Activated CD8-positive, alpha-beta T cell treated with anti-CD3 and anti-CD28 coated beads for 36 hours (primary cell): ENCODE results near the gene GCSAM. TPM values are rescaled to one million over a fixed set of nuclear protein-coding genes. Genes with fewer than 3 reads are reported as not detected.
"Not testable (repeated sequence)": the region's sequence is repeated elsewhere in the genome, so short reads cannot be mapped to it uniquely, and the experiment has no call there.

ENCODE experiments used
- ATAC-seq: fragments of 200-7000 bp; cut with Tn5 transposase; one replicate; pipeline ENCODE4 v1.10.0; 2021; ENCODE audit warnings: mild to moderate bottlenecking, moderate library complexity
- CTCF ChIA-PET: fragments of 350-600 bp; sonication (Branson Sonifier 250); formaldehyde crosslinking; loops from one replicate; lab custom pipeline; 2021; ENCODE audit warnings: antibody characterized with exemption; lab: Charles Lee
- POLR2A ChIA-PET: fragments of 350-600 bp; sonication (Branson Sonifier 250); formaldehyde crosslinking; loops from one replicate; lab custom pipeline; 2021; ENCODE audit warnings: antibody characterized with exemption; lab: Charles Lee
- DNase-seq: peaks from one replicate; pipeline ENCODE4 v3.0.0-alpha.2; 2020
- H3K27ac Mint-ChIP-seq: one replicate; pipeline ENCODE4 v1.8.0; 2021; ENCODE audit warnings: mild to moderate bottlenecking, mixed read lengths
- H3K27me3 Mint-ChIP-seq: one replicate; pipeline ENCODE4 v1.8.0; 2021; ENCODE audit warnings: mixed read lengths
- H3K36me3 Mint-ChIP-seq: one replicate; pipeline ENCODE4 v1.8.0; 2021; ENCODE audit warnings: low read depth, mixed read lengths
- H3K4me1 Mint-ChIP-seq: one replicate; pipeline ENCODE4 v1.8.0; 2021; ENCODE audit warnings: low read depth, mixed read lengths
- H3K4me3 Mint-ChIP-seq: one replicate; pipeline ENCODE4 v1.8.0; 2021; ENCODE audit warnings: mild to moderate bottlenecking, moderate library complexity, mixed read lengths
- H3K9me3 Mint-ChIP-seq: one replicate; pipeline ENCODE4 v1.8.0; 2021; ENCODE audit warnings: mixed read lengths
- intact Hi-C: fragments of 100-400 bp; cut with micrococcal nuclease; formaldehyde crosslinking; loops from one replicate; pipeline ENCODE4 v1.10.0; 2022
- microRNA-seq: library from miRNA; unstranded; fragments of <30 nt; microRNA quantifications from one replicate; pipeline ENCODE4 v1.2.0, GENCODE V29; 2022; ENCODE audit warnings: borderline microRNAs expressed, borderline replicate concordance
- total RNA-seq, 2 experiments: library from RNA; stranded (reverse); gene quantifications; one replicate each; pipeline ENCODE4 v1.2.3, GENCODE V29; 2021
- TF ChIP-seq, protein P1 (sequence below): fragments of 200-600 bp; IDR thresholded peaks from one replicate; pipeline ENCODE4 v1.8.0; 2022; ENCODE audit warnings: antibody characterized with exemption, mild to moderate bottlenecking

GCSAM gene
- total RNA-seq, 2 experiments from 2014 or later = 9.9 to 12.9 TPM

- TF ChIP-seq, protein P1, sequence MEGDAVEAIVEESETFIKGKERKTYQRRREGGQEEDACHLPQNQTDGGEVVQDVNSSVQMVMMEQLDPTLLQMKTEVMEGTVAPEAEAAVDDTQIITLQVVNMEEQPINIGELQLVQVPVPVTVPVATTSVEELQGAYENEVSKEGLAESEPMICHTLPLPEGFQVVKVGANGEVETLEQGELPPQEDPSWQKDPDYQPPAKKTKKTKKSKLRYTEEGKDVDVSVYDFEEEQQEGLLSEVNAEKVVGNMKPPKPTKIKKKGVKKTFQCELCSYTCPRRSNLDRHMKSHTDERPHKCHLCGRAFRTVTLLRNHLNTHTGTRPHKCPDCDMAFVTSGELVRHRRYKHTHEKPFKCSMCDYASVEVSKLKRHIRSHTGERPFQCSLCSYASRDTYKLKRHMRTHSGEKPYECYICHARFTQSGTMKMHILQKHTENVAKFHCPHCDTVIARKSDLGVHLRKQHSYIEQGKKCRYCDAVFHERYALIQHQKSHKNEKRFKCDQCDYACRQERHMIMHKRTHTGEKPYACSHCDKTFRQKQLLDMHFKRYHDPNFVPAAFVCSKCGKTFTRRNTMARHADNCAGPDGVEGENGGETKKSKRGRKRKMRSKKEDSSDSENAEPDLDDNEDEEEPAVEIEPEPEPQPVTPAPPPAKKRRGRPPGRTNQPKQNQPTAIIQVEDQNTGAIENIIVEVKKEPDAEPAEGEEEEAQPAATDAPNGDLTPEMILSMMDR = no peak
- peaks cover 31% of the 10 kb centered on the region for H3K4me1 Mint-ChIP-seq
- ATAC-seq (no peak), DNase-seq (no peak)
- intact Hi-C loops = no loop called here
- no peak overlapping the region for H3K27ac Mint-ChIP-seq
- POLR2A ChIA-PET = no interaction called here
- H3K36me3 Mint-ChIP-seq = peaks cover 6% of the 10 kb centered on the region
- H3K4me3 Mint-ChIP-seq = no peak overlapping the region
- no peaks in the 10 kb centered on the region for H3K27me3 Mint-ChIP-seq
- CTCF ChIA-PET = no interaction called here
- no peaks in the 10 kb centered on the region for H3K9me3 Mint-ChIP-seq
Measured at GRCh38 chr3:112074006-112074405, 59.0 kb downstream of the GCSAM start.

- intact Hi-C loops, H3K36me3 Mint-ChIP-seq: not testable (repeated sequence)
- DNase-seq = peak; percentile 81
Measured at GRCh38 chr3:112072387-112073060, 60.5 kb downstream of the GCSAM start.

More at GRCh38 chr3:112072387-112073060, 60.5 kb downstream of the GCSAM start:
- H3K4me3 Mint-ChIP-seq = peak overlapping the region; percentile 49
- peaks cover 31% of the 10 kb centered on the region for H3K4me1 Mint-ChIP-seq
- H3K27me3 Mint-ChIP-seq, H3K9me3 Mint-ChIP-seq: not testable (repeated sequence)
- POLR2A ChIA-PET = interaction anchor here (0.7 kb wide), 1 partner anchor 14 kb away, joined by 3 read pairs; no protein-coding TSS in a partner anchor
- CTCF ChIA-PET = interaction anchor here (0.6 to 1.6 kb wide), 2 partner anchors 59 to 152 kb away, joined by 3 read pairs; no protein-coding TSS in a partner anchor
- ATAC-seq = peak; percentile 35
- H3K27ac Mint-ChIP-seq = peak overlapping the region; percentile 71

Small RNAs within 50 kb of the gene (microRNA-seq; reads per million reads assigned to microRNA genes)
- not detected for gene MIR567

Other genes starting within 250 kb of the GCSAM start
- 10 to 100 TPM; 59.4 to 66.5 TPM for gene ABHD10, start 154.2 kb downstream of the GCSAM start, total RNA-seq
- 1 to 10 TPM in 1 of 2 experiments, under 1 TPM in 1; 0.89 to 1.2 TPM for gene TAGLN3, start 134.3 kb downstream of the GCSAM start, total RNA-seq
- gene TMPRSS7, start 98.5 kb downstream of the GCSAM start, total RNA-seq = not detected
- gene C3orf52, start 46.9 kb downstream of the GCSAM start, total RNA-seq = 1 to 10 TPM; 2.0 to 3.3 TPM
- gene SLC9C1, start 161.0 kb upstream of the GCSAM start, total RNA-seq = not detected
- gene CD200, start 199.9 kb upstream of the GCSAM start, total RNA-seq = 10 to 100 TPM; 15.7 to 16.7 TPM